GM19238 (cell line): ENCODE results near the gene ASB18.
"Not testable (repeated sequence)": the region's sequence is repeated elsewhere in the genome, so short reads cannot be mapped to it uniquely, and the experiment has no call there.

Source experiments
- DNase-seq: peaks from one replicate; pipeline ENCODE4 v3.0.0; 2011; ENCODE audit warnings: low spot score; ENCODE audit not compliant: insufficient read length

The ASB18 gene, protein sequence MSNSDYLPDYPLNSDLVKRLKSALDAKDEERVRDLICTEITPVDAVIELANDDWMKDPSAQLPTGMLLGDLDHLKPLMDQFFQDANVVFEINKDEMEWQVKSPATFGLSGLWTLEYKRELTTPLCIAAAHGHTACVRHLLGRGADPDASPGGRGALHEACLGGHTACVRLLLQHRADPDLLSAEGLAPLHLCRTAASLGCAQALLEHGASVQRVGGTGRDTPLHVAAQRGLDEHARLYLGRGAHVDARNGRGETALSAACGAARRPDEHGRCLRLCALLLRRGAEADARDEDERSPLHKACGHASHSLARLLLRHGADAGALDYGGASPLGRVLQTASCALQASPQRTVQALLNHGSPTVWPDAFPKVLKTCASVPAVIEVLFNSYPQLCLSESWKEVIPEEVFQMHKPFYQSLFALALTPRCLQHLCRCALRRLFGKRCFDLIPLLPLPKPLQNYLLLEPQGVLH

GRCh38 chr2:236264256-236264655, at the start of gene ASB18:
Gene ASB18 (minus strand): TSS chr2:236264406. CDS start chr2:236264345, 61 bp downstream.
- no peak for DNase-seq

- DNase-seq, result no peak
Measured at GRCh38 chr2:236311286-236311685, 47.1 kb upstream of the ASB18 start.

- no peak for DNase-seq
Measured at GRCh38 chr2:236309669-236310029, 45.4 kb upstream of the ASB18 start.

- DNase-seq, result no peak
Measured at GRCh38 chr2:236308855-236309668, 44.9 kb upstream of the ASB18 start.

GRCh38 chr2:236307641-236308040, 43.4 kb upstream of the ASB18 start:
- no peak for DNase-seq

GRCh38 chr2:236306825-236307540, 42.8 kb upstream of the ASB18 start:
- DNase-seq, result no peak

DNA sequence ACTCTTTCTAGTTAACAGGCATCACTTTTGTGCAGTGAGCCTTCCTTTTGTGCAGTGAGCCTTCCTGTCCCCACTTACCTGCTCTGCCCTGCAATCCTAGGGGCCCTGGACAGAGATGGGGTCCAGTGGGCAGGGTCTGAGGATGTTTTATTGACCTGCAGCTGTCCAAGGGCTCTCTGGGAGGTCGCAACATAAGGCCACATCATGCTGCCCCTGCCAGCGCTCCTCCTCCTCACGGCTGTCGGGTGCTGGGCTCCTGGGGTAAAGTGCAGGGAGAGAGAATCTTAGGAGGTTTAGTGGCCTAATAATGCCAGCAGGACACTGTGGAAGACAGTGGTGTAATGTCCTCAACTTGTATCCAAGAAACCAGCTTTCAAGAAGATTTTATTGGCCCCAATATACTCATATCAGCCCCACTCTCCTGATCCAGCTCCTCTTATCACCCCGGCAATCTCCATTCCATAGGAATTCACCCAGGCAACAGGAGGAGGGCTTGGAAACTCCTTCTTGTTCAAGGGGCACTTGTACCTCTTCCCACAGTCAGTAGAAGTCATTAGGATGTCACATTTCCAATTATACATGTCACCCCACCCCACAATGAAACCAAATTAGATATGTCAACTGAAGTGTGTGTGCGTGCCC, 41.9 kb upstream of the ASB18 start:
- DNase-seq, result no peak

DNA sequence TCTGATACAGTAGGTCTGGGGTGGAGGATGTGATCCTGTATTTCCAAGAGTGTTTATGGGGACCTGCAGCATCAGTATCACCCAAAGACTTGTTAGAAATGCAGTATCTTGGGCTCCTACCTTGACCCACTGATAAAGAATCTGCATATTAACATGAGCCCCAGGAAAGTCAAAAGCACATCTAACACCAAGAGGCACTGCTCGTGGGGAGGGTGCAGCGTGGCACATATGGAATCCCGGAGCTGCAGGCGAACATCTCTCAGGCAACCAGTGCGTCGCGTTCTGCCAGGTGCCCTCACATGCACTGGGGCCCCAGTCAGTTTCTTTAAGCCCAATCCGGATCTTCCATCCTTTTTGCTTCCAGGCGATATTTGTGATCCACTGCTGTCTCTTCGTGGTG, 41.3 kb upstream of the ASB18 start:
- DNase-seq, result no peak

- DNase-seq, result no peak
Measured at GRCh38 chr2:236303935-236304334, 39.7 kb upstream of the ASB18 start.

DNA sequence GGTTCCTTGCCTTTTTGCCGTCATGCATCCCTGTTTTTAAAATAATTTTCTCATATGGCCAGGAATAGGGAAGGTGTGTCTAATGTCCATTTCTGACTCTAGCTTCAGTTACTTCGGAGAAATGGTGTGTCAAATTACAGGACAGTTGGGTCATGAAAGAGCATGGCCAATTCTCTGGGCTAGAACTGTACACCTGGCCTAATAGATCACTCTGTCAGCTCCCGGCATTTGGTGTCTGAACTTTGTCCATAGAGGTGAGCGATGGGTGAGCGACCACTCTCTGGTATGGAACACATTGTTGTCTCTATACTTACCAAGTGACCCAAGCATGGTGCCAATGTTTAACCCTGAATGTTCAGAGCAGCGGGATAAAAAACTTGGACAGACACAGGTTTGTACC, 38.3 kb upstream of the ASB18 start:
- DNase-seq, result no peak

GRCh38 chr2:236298924-236299475, 34.8 kb upstream of the ASB18 start:
- no peak for DNase-seq

- DNase-seq, result no peak
Measured at GRCh38 chr2:236295481-236295880, 31.3 kb upstream of the ASB18 start.

DNA sequence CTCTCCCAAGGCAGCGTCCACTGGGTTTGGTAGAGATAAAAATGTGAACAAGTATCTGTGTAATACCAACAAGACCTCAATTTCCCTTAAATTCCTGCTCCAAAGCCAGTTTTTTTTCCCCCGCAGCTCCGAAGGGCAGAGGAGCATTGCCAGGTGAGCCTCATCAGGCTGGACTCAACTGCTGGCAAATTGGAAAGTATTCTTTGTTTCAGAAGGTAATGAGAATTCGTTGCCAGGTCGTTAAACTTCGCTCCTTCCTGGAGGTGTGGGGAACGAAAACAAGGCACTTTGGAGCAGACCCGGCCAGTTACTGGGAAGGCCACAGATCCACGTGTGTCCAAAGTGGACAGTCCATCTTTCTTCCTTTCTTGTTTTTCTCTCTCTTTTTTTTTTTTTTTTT, 30.4 kb upstream of the ASB18 start:
- no peak for DNase-seq

DNA sequence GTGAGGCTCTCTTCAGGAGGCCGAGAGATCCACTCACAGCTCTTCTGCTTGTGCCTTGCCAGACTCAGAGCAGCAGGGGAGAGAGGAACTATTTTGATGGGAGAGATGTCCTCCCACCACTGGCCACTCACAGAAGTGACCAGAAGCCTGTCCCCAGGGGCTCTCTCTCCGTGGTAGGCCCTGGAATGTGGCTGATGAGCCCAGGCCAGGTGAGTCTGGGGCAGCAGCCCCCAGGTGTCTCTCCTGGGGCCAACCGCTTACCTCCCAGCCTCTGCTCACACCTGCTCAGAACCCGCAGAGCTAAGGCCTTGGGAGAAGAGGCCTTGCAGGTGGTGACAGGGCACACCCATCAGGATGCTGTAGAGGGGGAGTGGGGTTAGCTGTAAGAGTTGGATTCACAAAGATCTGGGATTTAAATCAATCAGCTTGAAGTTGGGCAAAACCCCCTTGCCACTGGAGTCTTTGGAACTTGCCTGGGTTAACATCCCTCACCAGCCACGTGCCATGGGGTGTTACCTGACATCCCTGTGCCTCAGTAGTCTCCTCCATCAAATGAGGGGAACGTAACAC, 29.1 kb upstream of the ASB18 start:
- no peak for DNase-seq

- DNase-seq, result no peak
Measured at GRCh38 chr2:236291911-236292310, 27.7 kb upstream of the ASB18 start.

DNA sequence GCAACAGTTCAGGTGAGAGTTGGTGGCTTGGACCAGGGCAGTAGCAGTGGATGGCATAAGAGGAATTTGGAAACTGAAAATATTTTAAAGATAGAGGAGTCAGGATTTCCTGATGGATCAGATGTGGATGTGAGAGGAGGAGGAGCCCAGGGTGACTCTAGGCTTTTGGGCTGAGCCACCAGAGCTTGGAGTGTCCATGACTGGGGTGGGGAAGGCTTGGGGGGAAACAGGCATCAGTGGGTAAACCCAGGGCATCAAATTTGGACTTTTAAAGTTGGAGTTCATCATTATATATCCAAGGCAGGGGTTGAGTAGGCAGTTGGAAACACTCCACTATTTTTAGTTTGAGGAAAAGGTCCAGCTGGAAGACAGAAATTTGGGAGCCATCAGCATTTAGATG, 27.3 kb upstream of the ASB18 start:
- no peak for DNase-seq

DNA sequence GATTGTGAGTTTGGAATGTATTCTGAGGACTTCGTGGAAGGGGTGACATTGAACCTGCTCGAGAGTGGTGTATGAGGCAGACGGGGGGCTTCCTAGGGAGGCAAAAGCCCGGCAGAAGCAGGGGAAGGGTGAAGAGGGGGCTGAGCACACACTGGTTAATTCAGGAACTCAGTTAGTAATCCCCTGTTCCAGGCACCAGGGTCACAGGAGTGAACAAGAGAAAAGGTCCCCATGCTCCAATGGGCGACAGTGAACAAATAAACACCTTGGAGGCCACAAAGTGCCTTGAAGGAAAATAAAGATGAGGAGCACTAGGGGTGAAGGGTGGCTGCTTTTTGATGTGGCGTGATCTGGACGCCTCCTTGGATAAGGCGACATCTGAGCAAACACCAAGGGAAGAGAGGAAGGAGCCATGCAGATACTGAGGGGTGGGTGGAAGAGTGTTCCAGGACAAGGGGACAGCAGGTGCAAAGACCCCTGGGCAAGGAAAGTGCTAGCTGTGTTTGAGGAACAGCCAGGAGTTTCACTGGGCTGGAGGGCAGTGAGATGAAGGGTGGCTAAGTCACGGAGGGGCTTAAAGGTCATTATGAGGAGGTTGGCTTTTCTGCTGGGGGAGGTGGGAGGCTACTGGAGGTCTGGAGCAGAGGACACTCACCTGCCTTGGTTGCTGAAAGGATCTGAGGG, 26.7 kb upstream of the ASB18 start:
- no peak for DNase-seq

- no peak for DNase-seq
Measured at GRCh38 chr2:236289766-236290462, 25.7 kb upstream of the ASB18 start.

DNA sequence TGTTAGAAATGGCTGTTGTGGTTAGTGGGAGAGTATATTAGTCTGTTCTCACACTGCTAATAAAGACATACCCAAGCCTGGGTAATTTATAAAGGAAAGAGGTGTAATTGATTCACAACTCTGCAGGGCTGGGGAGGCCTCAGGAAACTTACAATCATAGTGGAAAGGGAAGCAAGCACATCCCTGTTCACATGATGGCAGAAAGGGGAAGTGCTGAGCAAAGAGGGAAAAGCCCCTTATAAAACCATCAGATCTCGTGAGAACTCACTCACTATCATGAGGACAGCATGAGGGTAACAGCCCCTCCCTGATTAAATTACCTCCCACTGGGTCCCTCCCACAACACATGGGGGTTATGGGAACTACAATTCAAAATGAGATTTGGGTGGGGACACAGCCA, 24.2 kb upstream of the ASB18 start:
- not testable (repeated sequence) for DNase-seq

DNA sequence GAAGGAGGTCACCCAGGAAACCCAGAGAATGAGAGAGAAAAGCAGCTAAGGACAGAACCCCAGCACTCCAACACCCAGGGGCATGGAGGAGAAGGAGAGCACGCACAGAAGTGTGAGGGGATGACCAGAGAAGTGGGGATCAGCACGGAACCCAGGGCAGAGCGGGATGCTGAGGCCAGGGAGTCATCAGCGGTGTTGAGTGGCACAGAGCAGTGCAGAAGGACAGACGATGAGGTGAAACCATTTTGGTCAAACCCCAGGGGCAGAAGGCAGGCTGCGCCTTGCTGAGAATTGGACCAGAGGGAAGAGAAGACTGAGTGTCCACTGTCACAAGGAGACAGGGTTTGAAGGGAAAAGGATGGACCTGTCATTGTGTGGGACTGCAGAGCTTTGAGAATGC, 23.4 kb upstream of the ASB18 start:
- no peak for DNase-seq
